HepG2 (cell line): ENCODE measurements around the gene HOXA9. TPM values are rescaled to one million over a fixed set of nuclear protein-coding genes. Genes with fewer than 3 reads are reported as not detected.

Source experiments
- ATAC-seq: fragments of 200-7000 bp; cut with Tn5 transposase; 3 replicates; pipeline ENCODE4 v1.9.1; 2020; ENCODE audit warnings: mild to moderate bottlenecking, moderate library complexity
- BruUV-seq: library from RNA; stranded (reverse); fragments of 400-500 nt; replicated peaks from 2 replicates; lab custom pipeline; 2021; lab: Mats Ljungman, UMichigan
- CTCF ChIA-PET: fragments of 300-600 bp; formaldehyde crosslinking; extraction: SDS; loops from one replicate; lab custom pipeline; 2021; ENCODE audit warnings: low total read pairs, inconsistent platforms, low intra/inter-chr PET ratio; lab: Yijun Ruan, JAX
- POLR2A ChIA-PET: fragments of 350-600 bp; sonication (Branson Sonifier 250); formaldehyde crosslinking; loops from one replicate; lab custom pipeline; 2020; ENCODE audit warnings: antibody characterized with exemption, inconsistent platforms; lab: Yijun Ruan, JAX
- DNase-seq: peaks from one replicate; pipeline ENCODE4 v3.0.0-alpha.2; 2015; ENCODE audit warnings: low spot score
- FAIRE-seq: peaks from 3 replicates; lab custom pipeline; 2011; peaks lifted over from hg19 to GRCh38; lab: Jason Lieb, UNC
- H2AFZ ChIP-seq: one replicate; pipeline ENCODE4 v1.6.1; 2011; ENCODE audit warnings: low read length, inconsistent platforms
- H3K27ac ChIP-seq: fragments of 300-600 bp; 3 replicates; pipeline ENCODE4 v1.8.0; 2011; ENCODE audit warnings: mixed run types, mild to moderate bottlenecking, mixed read lengths, low read length, inconsistent platforms; ENCODE audit not compliant: insufficient read depth; ENCODE audit errors: extremely low read length
- H3K27me3 ChIP-seq, 2 experiments: fragments of 200-600 bp in 1 of 2; 2 replicates in 1 of 2; 3 replicates in 1 of 2; pipeline versions ENCODE4 v1.6.0 to v1.8.0; 2011; ENCODE audit warnings: low read length in 2 of 2, mild to moderate bottlenecking in 2 of 2, moderate library complexity in 2 of 2, inconsistent platforms in 1 of 2; ENCODE audit not compliant: insufficient read depth in 2 of 2, control insufficient read depth in 1 of 2
- H3K36me3 ChIP-seq, 2 experiments: fragments of 200-600 bp in 1 of 2; replicated peaks in 1 of 2; 2 replicates in 1 of 2; 3 replicates in 1 of 2; pipeline versions ENCODE4 v1.5.1 to v1.8.0; 2011; ENCODE audit warnings: low read length in 2 of 2, inconsistent platforms in 1 of 2; ENCODE audit not compliant: insufficient read depth in 2 of 2, control insufficient read depth in 1 of 2
- H3K4me1 ChIP-seq: 2 replicates; pipeline ENCODE4 v1.5.1; 2012; ENCODE audit warnings: low read length, inconsistent platforms; ENCODE audit not compliant: insufficient read depth
- H3K4me2 ChIP-seq: 2 replicates; pipeline ENCODE4 v1.6.0; 2011; ENCODE audit warnings: low read depth, low read length, inconsistent platforms
- H3K4me3 ChIP-seq, 3 experiments: fragments of 200-600 bp in 1 of 3; sonication (generic), shearing (Covaris generic) in 1 of 3; replicated peaks in 1 of 3; 2 replicates each; pipeline ENCODE4 v1.5.1; 2011 to 2016; ENCODE audit warnings: low read length in 3 of 3, inconsistent platforms in 2 of 3, low read depth in 2 of 3, mild to moderate bottlenecking in 2 of 3, control low read depth in 1 of 3, mixed read lengths in 1 of 3; ENCODE audit not compliant: insufficient read depth in 1 of 3
- H3K79me2 ChIP-seq: one replicate; pipeline ENCODE4 v1.6.1; 2011; ENCODE audit warnings: low read length, inconsistent platforms; ENCODE audit not compliant: insufficient read depth
- H3K9ac ChIP-seq: 2 replicates; pipeline ENCODE4 v1.6.0; 2011; ENCODE audit warnings: mild to moderate bottlenecking, low read depth, low read length, inconsistent platforms; ENCODE audit not compliant: insufficient read depth
- H3K9me3 ChIP-seq: 2 replicates; pipeline ENCODE4 v1.5.1; 2012; ENCODE audit warnings: mild to moderate bottlenecking, low read length
- H4K20me1 ChIP-seq: 2 replicates; pipeline ENCODE4 v1.6.0; 2011; ENCODE audit warnings: inconsistent platforms, mild to moderate bottlenecking, low read length, moderate library complexity; ENCODE audit not compliant: insufficient read depth
- ATF2 ChIP-seq: sonication (generic); formaldehyde crosslinking; IDR thresholded peaks from 2 replicates; pipeline ENCODE4 v1.4.0; 2020; ENCODE audit warnings: missing genetic modification reagents
- BRCA1 ChIP-seq: sonication (generic); formaldehyde crosslinking; IDR thresholded peaks from 2 replicates; pipeline ENCODE4 v1.4.0; 2020; ENCODE audit warnings: missing genetic modification reagents
- ERF ChIP-seq: IDR thresholded peaks from 2 replicates; pipeline ENCODE4 v1.6.1; 2018; ENCODE audit warnings: missing biosample characterization, missing genetic modification reagents
- KLF16 ChIP-seq, 2 experiments: sonication (generic) in 1 of 2; formaldehyde crosslinking in 1 of 2; IDR thresholded peaks; 2 replicates each; pipeline versions ENCODE4 v1.6.1 to v1.8.0; 2016 to 2023; ENCODE audit warnings: missing genetic modification reagents in 2 of 2, missing compliant biosample characterization in 1 of 2
- RERE ChIP-seq: IDR thresholded peaks from 2 replicates; pipeline ENCODE4 v1.6.1; 2016; ENCODE audit warnings: low read depth, missing genetic modification reagents, missing compliant biosample characterization
- XBP1 ChIP-seq: sonication (generic); formaldehyde crosslinking; IDR thresholded peaks from 2 replicates; pipeline ENCODE4 v1.5.0; 2020; ENCODE audit warnings: missing genetic modification reagents
- ZBTB34 ChIP-seq: sonication (generic); formaldehyde crosslinking; IDR thresholded peaks from 2 replicates; pipeline ENCODE4 v1.8.0; 2022; ENCODE audit warnings: mild to moderate bottlenecking, missing genetic modification reagents
- ZBTB38 ChIP-seq: sonication (generic); formaldehyde crosslinking; IDR thresholded peaks from 2 replicates; pipeline ENCODE4 v1.5.1; 2020; ENCODE audit warnings: mild to moderate bottlenecking, missing genetic modification reagents
- ZFP36L1 ChIP-seq: sonication (generic); formaldehyde crosslinking; IDR thresholded peaks from 2 replicates; pipeline ENCODE4 v1.8.0; 2022; ENCODE audit warnings: mild to moderate bottlenecking, missing genetic modification reagents, moderate library complexity
- ZMYM3 ChIP-seq: sonication (generic); formaldehyde crosslinking; IDR thresholded peaks from 2 replicates; pipeline ENCODE4 v1.5.1; 2020; ENCODE audit warnings: mild to moderate bottlenecking, missing genetic modification reagents
- WGBS: methylation state at CpG from one replicate; pipeline ENCODE4 v1.1.6; 2017; ENCODE audit warnings: low lambda C conversion rate; 5-methylcytosine and 5-hydroxymethylcytosine counted together
- in situ Hi-C: cut with HindIII; loops from 2 replicates; pipeline ENCODE4 v1.10.0; 2017; ENCODE audit warnings: low pct_unique_long_range_greater_than_20kb; ENCODE audit not compliant: extremely low pct_ligation_motif_present
- intact Hi-C: fragments of 100-400 bp; cut with micrococcal nuclease; formaldehyde crosslinking; loops from one replicate; pipeline ENCODE4 v1.10.0; 2022; ENCODE audit not compliant: unreplicated experiment
- polyA plus RNA-seq, 8 experiments: library from polyadenylated mRNA; depleted of rRNA in 3 of 8; stranded (reverse) in 7 of 8; unstranded in 1 of 8; fragments of >200 nt; fragmentation: Illumina TruSeq in 4 of 8; extraction: Trizol in 4 of 8; gene quantifications; 2 replicates each; pipeline versions ENCODE4 v1.2.1 to v1.2.3, GENCODE V29; 2011 to 2016; ENCODE audit warnings: low read depth in 4 of 8, missing spikeins in 1 of 8, mixed read lengths in 1 of 8; ENCODE audit not compliant: insufficient read depth in 1 of 8
- total RNA-seq, 5 experiments: library from RNA; depleted of rRNA; stranded (reverse); fragments of >200 nt; fragmentation: Illumina TruSeq; extraction: Trizol; gene quantifications; 2 replicates each; pipeline ENCODE4 v1.2.3, GENCODE V29; 2016; ENCODE audit warnings: low read depth in 1 of 5
- TF ChIP-seq, protein P1 (sequence below): sonication (generic); formaldehyde crosslinking; IDR thresholded peaks from 2 replicates; pipeline ENCODE4 v1.4.0; 2020; ENCODE audit warnings: missing genetic modification reagents

The HOXA9 gene
- total and polyA plus RNA-seq, 2 of the 13 experiments (the other 11 are each of a cell fraction or from before 2014, with no cell fraction given), result not detected

DNA sequence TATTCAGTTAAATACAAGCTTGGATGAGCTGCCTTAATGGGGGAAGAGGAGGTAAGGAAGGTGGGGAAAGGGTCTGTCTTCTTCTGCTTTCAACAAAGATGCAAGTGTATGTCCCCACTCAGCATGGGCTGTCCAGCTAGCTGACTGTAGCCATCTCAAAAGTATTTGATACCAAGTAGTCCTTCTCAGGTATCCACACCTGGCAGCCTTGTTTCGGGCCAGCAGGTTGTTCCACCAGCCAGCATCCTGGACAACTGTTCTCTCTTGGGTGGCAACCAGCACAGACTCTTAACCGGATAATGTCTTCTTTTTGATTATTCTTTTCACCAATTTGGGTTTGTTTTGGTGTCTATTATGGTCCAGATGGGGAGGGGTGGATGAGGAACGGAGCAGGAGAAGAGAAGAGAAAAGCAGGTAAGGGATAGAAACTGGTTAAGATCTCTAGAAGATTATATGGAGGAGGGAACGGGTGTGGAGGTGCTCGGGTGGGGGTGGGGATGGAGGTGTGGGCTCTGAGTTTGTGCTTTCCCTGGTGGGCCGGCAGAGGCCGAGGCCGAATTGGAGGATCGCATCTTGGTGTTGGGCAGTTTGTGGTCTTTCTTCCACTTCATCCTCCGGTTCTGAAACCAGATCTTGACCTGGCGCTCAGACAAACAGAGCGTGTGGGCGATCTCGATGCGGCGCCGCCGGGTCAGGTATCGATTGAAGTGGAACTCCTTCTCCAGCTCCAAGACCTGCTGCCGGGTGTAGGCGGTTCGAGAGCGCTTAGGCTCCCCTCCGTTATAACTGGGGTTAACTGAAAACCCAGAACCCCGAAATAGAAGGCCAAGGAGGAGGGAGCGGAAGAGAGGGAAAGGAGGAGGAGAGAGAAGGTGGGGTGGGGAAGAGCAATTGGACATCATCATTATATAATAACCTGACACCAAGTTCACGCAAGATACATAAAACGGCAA lies 36.3 kb downstream of the HOXA9 start:
- no peak for FAIRE-seq
- Histone ChIP-seq H3K9me3 (no peaks in the 10 kb centered on the region), H3K27me3 (no peaks in the 10 kb centered on the region), H3K4me2 (peak overlapping the region; percentile 75), H4K20me1 (no peaks in the 10 kb centered on the region), H3K9ac (peak overlapping the region; percentile 81), H3K4me3 (peak overlapping the region; percentile 62 to 88 (median 69); a peak in 5 of 6 replicates), H3K36me3 (peaks cover 0 to 8% of the 10 kb centered on the region in 2 experiments; a peak in 1 of 5 replicates), H2AFZ (no peak overlapping the region), H3K79me2 (no peaks in the 10 kb centered on the region), H3K27ac (no peak overlapping the region), H3K4me1 (peaks cover 90% of the 10 kb centered on the region)
- BruUV-seq, result TSS peak; percentile 65
- WGBS, result 95% methylated on average over 28 of the region's 28 CpGs
- CTCF ChIA-PET, result interaction anchor here (1.3 kb wide), 1 partner anchor 442 kb away, joined by 3 read pairs; no protein-coding TSS in a partner anchor
- intact Hi-C loops (no loop called here), in situ Hi-C loops (no loop called here)
- ATAC-seq, result no peak
- DNase-seq, result no peak
- POLR2A ChIA-PET, result interaction anchor here (0.9 to 1.2 kb wide), 2 partner anchors 8 to 33 kb away, joined by 3 read pairs; partner anchors contain the start of gene HOXA1
- no peak for TF ChIP-seq ATF2 (CRISPR knock-in tag)
- TF ChIP-seq KLF16 (CRISPR knock-in tag; IDR thresholded peaks at IDR 0.05), result no peak
- TF ChIP-seq ZBTB34, result no peak
- TF ChIP-seq BRCA1 (CRISPR knock-in tag), result no peak
- no peak for TF ChIP-seq RERE
- TF ChIP-seq ZFP36L1 (CRISPR knock-in tag), result no peak
- TF ChIP-seq ZMYM3 (CRISPR knock-in tag), result no peak
- TF ChIP-seq, protein P1, sequence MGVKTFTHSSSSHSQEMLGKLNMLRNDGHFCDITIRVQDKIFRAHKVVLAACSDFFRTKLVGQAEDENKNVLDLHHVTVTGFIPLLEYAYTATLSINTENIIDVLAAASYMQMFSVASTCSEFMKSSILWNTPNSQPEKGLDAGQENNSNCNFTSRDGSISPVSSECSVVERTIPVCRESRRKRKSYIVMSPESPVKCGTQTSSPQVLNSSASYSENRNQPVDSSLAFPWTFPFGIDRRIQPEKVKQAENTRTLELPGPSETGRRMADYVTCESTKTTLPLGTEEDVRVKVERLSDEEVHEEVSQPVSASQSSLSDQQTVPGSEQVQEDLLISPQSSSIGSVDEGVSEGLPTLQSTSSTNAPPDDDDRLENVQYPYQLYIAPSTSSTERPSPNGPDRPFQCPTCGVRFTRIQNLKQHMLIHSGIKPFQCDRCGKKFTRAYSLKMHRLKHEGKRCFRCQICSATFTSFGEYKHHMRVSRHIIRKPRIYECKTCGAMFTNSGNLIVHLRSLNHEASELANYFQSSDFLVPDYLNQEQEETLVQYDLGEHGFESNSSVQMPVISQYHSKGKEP (CRISPR knock-in tag), result no peak
- TF ChIP-seq XBP1 (CRISPR knock-in tag), result no peak
- TF ChIP-seq ZBTB38 (CRISPR knock-in tag), result peak; percentile 14; the same call in 1 of the 2 replicates
- no peak for TF ChIP-seq ERF (CRISPR knock-in tag)
